HCT116 (cell line): ENCODE measurements around the gene ABTB1. TPM values are rescaled to one million over a fixed set of nuclear protein-coding genes. Genes with fewer than 3 reads are reported as not detected.
"Not testable (repeated sequence)": the region's sequence is repeated elsewhere in the genome, so short reads cannot be mapped to it uniquely, and the experiment has no call there.

ENCODE experiments used
- ATAC-seq: fragments of 200-7000 bp; cut with Tn5 transposase; 2 replicates; pipeline ENCODE4 v1.9.1; 2020; ENCODE audit warnings: mild to moderate bottlenecking, moderate library complexity
- BruUV-seq: library from RNA; stranded (reverse); fragments of 400-500 nt; replicated peaks from 2 replicates; lab custom pipeline; 2021; lab: Mats Ljungman, UMichigan
- CTCF ChIA-PET: fragments of 300-600 bp; sonication (Branson Sonifier 250); formaldehyde crosslinking; loops from one replicate; lab custom pipeline; 2021; ENCODE audit warnings: antibody characterized with exemption; lab: Charles Lee
- POLR2A ChIA-PET: fragments of 300-600, 350-600 bp; sonication (Branson Sonifier 250); formaldehyde crosslinking; loops from one replicate; lab custom pipeline; 2021; ENCODE audit warnings: antibody characterized with exemption; lab: Charles Lee
- RAD21 ChIA-PET, 2 experiments: fragments of 300-600 bp; sonication (Branson Sonifier 250); formaldehyde crosslinking; loops; one replicate each; lab custom pipeline; 2023; ENCODE audit warnings: low total read pairs in 2 of 2; ENCODE audit not compliant: uncharacterized antibody in 2 of 2, unreplicated experiment in 2 of 2, low non-redundant PET in 1 of 2; lab: Charles Lee
- DNase-seq: peaks from one replicate; pipeline ENCODE4 v3.0.0-alpha.2; 2010; ENCODE audit warnings: low read depth, low spot score
- H2AFZ ChIP-seq: fragments of 200-600 bp; shearing (Covaris generic), sonication (generic); 2 replicates; pipeline ENCODE4 v1.6.1; 2017; ENCODE audit warnings: low read depth, mixed run types, mixed read lengths, antibody characterized with exemption, low read length; ENCODE audit not compliant: poor library complexity, severe bottlenecking
- H3K27ac ChIP-seq: 2 replicates; pipeline ENCODE4 v1.5.1; 2012; ENCODE audit warnings: low read depth, low read length
- H3K27me3 ChIP-seq: fragments of 200-600 bp; sonication (generic); 2 replicates; pipeline ENCODE4 v1.6.1; 2016; ENCODE audit warnings: mixed run types, low read length, mixed read lengths; ENCODE audit not compliant: insufficient read depth
- H3K36me3 ChIP-seq, 2 experiments: fragments of 200-500 bp in 1 of 2; fragments of 200-600 bp in 1 of 2; sonication (Bioruptor generic) in 1 of 2; sonication (generic) in 1 of 2; 2 replicates each; pipeline versions ENCODE4 v1.5.1 to v1.6.1; 2014 to 2016; ENCODE audit warnings: low read length in 2 of 2, inconsistent platforms in 1 of 2, mixed read lengths in 1 of 2, mixed run types in 1 of 2; ENCODE audit not compliant: insufficient read depth in 2 of 2, control insufficient read depth in 1 of 2
- H3K4me1 ChIP-seq, 2 experiments: fragments of 200-600 bp in 1 of 2; sonication (generic) in 1 of 2; 2 replicates each; pipeline versions ENCODE4 v1.5.1 to v1.6.1; 2012 to 2017; ENCODE audit warnings: low read length in 2 of 2, inconsistent platforms in 1 of 2, mild to moderate bottlenecking in 1 of 2, mixed read lengths in 1 of 2, mixed run types in 1 of 2, moderate library complexity in 1 of 2; ENCODE audit not compliant: insufficient read depth in 2 of 2, control insufficient read depth in 1 of 2
- H3K4me2 ChIP-seq: fragments of 200-600 bp; sonication (generic); 2 replicates; pipeline ENCODE4 v1.6.1; 2017; ENCODE audit warnings: mixed run types, low read length, mixed read lengths
- H3K4me3 ChIP-seq, 2 experiments: fragments of 200-600 bp in 1 of 2; sonication (generic) in 1 of 2; replicated peaks in 1 of 2; 2 replicates each; pipeline ENCODE4 v1.5.1; 2011 to 2016; ENCODE audit warnings: low read length in 2 of 2, control low read depth in 1 of 2, low read depth in 1 of 2, mild to moderate bottlenecking in 1 of 2, mixed read lengths in 1 of 2, mixed run types in 1 of 2
- H3K79me2 ChIP-seq: fragments of 200-600 bp; sonication (generic); 2 replicates; pipeline ENCODE4 v1.6.1; 2017; ENCODE audit warnings: mild to moderate bottlenecking, mixed run types, low read length, moderate library complexity, mixed read lengths; ENCODE audit not compliant: insufficient read depth
- H3K9ac ChIP-seq: fragments of 200-600 bp; sonication (generic); 2 replicates; pipeline ENCODE4 v1.6.1; 2016; ENCODE audit warnings: low read length, mixed read lengths
- H3K9me2 ChIP-seq: fragments of 200-600 bp; sonication (generic), shearing (Covaris generic); 2 replicates; pipeline ENCODE4 v1.6.1; 2017; ENCODE audit warnings: mixed run types, mild to moderate bottlenecking, moderate library complexity; ENCODE audit not compliant: insufficient read depth
- H3K9me3 ChIP-seq, 2 experiments: fragments of 200-500 bp in 1 of 2; fragments of 200-600 bp in 1 of 2; sonication (Bioruptor generic) in 1 of 2; sonication (generic) in 1 of 2; 2 replicates each; pipeline ENCODE4 v1.6.1; 2014 to 2017; ENCODE audit warnings: low read length in 2 of 2, mixed read lengths in 2 of 2, inconsistent platforms in 1 of 2, low read depth in 1 of 2, mild to moderate bottlenecking in 1 of 2, mixed run types in 1 of 2, moderate library complexity in 1 of 2; ENCODE audit not compliant: control insufficient read depth in 1 of 2, insufficient read depth in 1 of 2
- H4K20me1 ChIP-seq: fragments of 200-600 bp; sonication (generic), shearing (Covaris generic); 2 replicates; pipeline ENCODE4 v1.6.1; 2017; ENCODE audit warnings: mixed run types, mild to moderate bottlenecking, moderate library complexity; ENCODE audit not compliant: insufficient read depth
- CBX3 ChIP-seq: IDR thresholded peaks from 2 replicates; pipeline ENCODE4 v1.6.1; 2012; ENCODE audit warnings: low read depth
- CEBPB ChIP-seq: IDR thresholded peaks from 2 replicates; pipeline ENCODE4 v1.6.1; 2012; ENCODE audit warnings: low read depth
- EGR1 ChIP-seq: IDR thresholded peaks from 2 replicates; pipeline ENCODE4 v1.6.1; 2012; ENCODE audit warnings: low read depth
- ELF1 ChIP-seq: IDR thresholded peaks from 2 replicates; pipeline ENCODE4 v1.6.1; 2012; ENCODE audit warnings: low read depth, borderline replicate concordance
- EZH2 ChIP-seq: fragments of 200-600 bp; sonication (generic); IDR thresholded peaks from 2 replicates; pipeline ENCODE4 v1.6.1; 2017; ENCODE audit warnings: antibody characterized with exemption, mixed run types
- FOSL1 ChIP-seq: IDR thresholded peaks from 2 replicates; pipeline ENCODE4 v1.6.1; 2012; ENCODE audit warnings: low read depth
- POLR2A ChIP-seq: IDR thresholded peaks from 2 replicates; pipeline ENCODE4 v1.7.0; 2011; ENCODE audit warnings: borderline replicate concordance; ENCODE audit not compliant: insufficient read depth, insufficient read length; ENCODE audit errors: extremely low read depth
- POLR2AphosphoS5 ChIP-seq: IDR thresholded peaks from 2 replicates; pipeline ENCODE4 v1.6.1; 2011; ENCODE audit warnings: mild to moderate bottlenecking, low read depth, low read length, moderate library complexity
- RAD21 ChIP-seq: IDR thresholded peaks from 2 replicates; pipeline ENCODE4 v1.6.1; 2012; ENCODE audit warnings: low read depth, mild to moderate bottlenecking
- SIN3A ChIP-seq: IDR thresholded peaks from 2 replicates; pipeline ENCODE4 v1.6.1; 2012; ENCODE audit warnings: low read depth
- SP1 ChIP-seq: IDR thresholded peaks from 2 replicates; pipeline ENCODE4 v1.6.1; 2012; ENCODE audit warnings: low read depth
- SRF ChIP-seq: IDR thresholded peaks from 2 replicates; pipeline ENCODE4 v1.6.1; 2012; ENCODE audit warnings: low read depth
- YY1 ChIP-seq: IDR thresholded peaks from 2 replicates; pipeline ENCODE4 v1.6.1; 2011; ENCODE audit warnings: low read length, low read depth, moderate library complexity, mild to moderate bottlenecking; ENCODE audit not compliant: insufficient replicate concordance; ENCODE audit errors: extremely low read depth
- ZNF274 ChIP-seq: fragments of 200-500 bp; sonication (Bioruptor generic); IDR thresholded peaks from 2 replicates; pipeline ENCODE4 v1.6.1; 2014; ENCODE audit warnings: mild to moderate bottlenecking, low read depth, low read length, inconsistent platforms
- intact Hi-C: fragments of 100-400 bp; cut with micrococcal nuclease; formaldehyde crosslinking; loops from 2 replicates; pipeline ENCODE4 v1.10.0; 2022
- total RNA-seq: library from RNA; stranded (reverse); gene quantifications from one replicate; pipeline ENCODE4 v1.2.1, GENCODE V29; 2021; ENCODE audit not compliant: unreplicated experiment
- TF ChIP-seq, protein P1 (sequence below): IDR thresholded peaks from 2 replicates; pipeline ENCODE4 v1.6.1; 2012
- TF ChIP-seq, protein P2 (sequence below): IDR thresholded peaks from 2 replicates; pipeline ENCODE4 v1.6.1; 2011; ENCODE audit warnings: mild to moderate bottlenecking, low read length, moderate library complexity; ENCODE audit not compliant: insufficient replicate concordance; ENCODE audit errors: extremely low read depth

ABTB1 gene
- total RNA-seq, 1 experiment from 2014 or later, result 19.4 TPM

DNA sequence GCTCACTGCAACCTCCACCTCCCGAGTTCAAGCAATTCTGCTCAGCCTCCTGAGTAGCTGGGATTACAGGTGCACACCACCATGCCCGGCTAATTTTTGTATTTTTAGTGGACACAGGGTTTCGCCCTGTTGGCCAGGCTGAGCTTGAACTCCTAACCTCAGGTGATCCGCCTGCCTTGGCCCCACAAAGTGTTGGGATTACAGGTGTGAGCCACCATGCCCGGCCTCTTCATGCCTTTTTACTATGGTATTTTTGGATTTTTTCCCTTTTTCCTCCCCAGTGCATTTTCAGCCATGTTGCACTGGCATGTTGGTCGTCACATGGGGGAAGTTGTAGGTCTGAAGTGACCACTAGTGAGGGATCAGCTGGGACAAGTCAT lies 9.4 kb downstream of the ABTB1 start:
- H3K27ac ChIP-seq, ATAC-seq, H3K4me2 ChIP-seq, intact Hi-C loops, H3K9me2 ChIP-seq, H2AFZ ChIP-seq, DNase-seq, POLR2A ChIA-PET, RAD21 ChIA-PET, H4K20me1 ChIP-seq, CTCF ChIA-PET, H3K27me3 ChIP-seq, H3K4me1 ChIP-seq, H3K79me2 ChIP-seq, H3K9ac ChIP-seq, H3K9me3 ChIP-seq, H3K4me3 ChIP-seq, H3K36me3 ChIP-seq, BruUV-seq: not testable (repeated sequence)

DNA sequence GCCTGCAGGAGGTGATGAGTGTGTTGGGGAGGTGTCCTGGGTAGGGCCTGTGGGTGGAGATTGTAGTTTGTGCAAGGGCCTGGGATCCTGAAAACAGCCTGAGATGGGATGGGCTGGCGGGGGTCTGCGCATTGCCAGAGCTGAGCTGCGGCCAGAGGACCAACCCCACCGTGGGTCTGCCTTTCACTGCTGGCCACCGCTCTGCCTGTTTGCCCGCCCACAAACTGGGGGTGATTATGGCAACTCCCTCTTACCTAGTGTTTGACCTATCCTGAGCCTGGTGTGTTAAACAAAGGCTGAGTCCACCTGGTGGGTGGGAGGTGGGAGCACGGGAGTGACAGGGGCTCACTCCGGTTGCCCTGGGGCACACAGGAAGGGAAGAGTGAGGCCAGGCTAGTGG lies 9.8 kb downstream of the ABTB1 start:
- Histone ChIP-seq H4K20me1 (no peaks in the 10 kb centered on the region), H2AFZ (no peak overlapping the region), H3K36me3 (no peaks in the 10 kb centered on the region), H3K4me3 (no peak overlapping the region), H3K27me3 (no peaks in the 10 kb centered on the region), H3K4me2 (no peak overlapping the region), H3K27ac (no peak overlapping the region), H3K9me3 (no peaks in the 10 kb centered on the region), H3K9ac (no peak overlapping the region), H3K4me1 (no peaks in the 10 kb centered on the region), H3K79me2 (no peaks in the 10 kb centered on the region), H3K9me2 (no peaks in the 10 kb centered on the region)
- no peak for TF ChIP-seq CEBPB
- TF ChIP-seq EZH2, result no peak
- TF ChIP-seq YY1, result no peak
- no peak for TF ChIP-seq SIN3A
- TF ChIP-seq, protein P1, sequence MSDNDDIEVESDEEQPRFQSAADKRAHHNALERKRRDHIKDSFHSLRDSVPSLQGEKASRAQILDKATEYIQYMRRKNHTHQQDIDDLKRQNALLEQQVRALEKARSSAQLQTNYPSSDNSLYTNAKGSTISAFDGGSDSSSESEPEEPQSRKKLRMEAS, result no peak
- TF ChIP-seq, protein P2, sequence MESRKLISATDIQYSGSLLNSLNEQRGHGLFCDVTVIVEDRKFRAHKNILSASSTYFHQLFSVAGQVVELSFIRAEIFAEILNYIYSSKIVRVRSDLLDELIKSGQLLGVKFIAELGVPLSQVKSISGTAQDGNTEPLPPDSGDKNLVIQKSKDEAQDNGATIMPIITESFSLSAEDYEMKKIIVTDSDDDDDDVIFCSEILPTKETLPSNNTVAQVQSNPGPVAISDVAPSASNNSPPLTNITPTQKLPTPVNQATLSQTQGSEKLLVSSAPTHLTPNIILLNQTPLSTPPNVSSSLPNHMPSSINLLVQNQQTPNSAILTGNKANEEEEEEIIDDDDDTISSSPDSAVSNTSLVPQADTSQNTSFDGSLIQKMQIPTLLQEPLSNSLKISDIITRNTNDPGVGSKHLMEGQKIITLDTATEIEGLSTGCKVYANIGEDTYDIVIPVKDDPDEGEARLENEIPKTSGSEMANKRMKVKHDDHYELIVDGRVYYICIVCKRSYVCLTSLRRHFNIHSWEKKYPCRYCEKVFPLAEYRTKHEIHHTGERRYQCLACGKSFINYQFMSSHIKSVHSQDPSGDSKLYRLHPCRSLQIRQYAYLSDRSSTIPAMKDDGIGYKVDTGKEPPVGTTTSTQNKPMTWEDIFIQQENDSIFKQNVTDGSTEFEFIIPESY, result no peak
- TF ChIP-seq RAD21, result no peak
- TF ChIP-seq SP1, result no peak
- TF ChIP-seq POLR2AphosphoS5, result no peak
- no peak for TF ChIP-seq CBX3
- no peak for TF ChIP-seq ELF1
- no peak for TF ChIP-seq SRF
- no peak for TF ChIP-seq FOSL1
- no peak for TF ChIP-seq EGR1
- TF ChIP-seq POLR2A, result no peak
- TF ChIP-seq ZNF274, result no peak
- RAD21 ChIA-PET, result no interaction called here
- DNase-seq (no peak), ATAC-seq (no peak)
- no TSS peak for BruUV-seq
- CTCF ChIA-PET, result no interaction called here
- POLR2A ChIA-PET, result no interaction called here
- intact Hi-C loops, result no loop called here
